ENCODE measurements around the gene SERPINI1.

GRCh38 chr3:167740961-167741587 lies 5.6 kb downstream of the SERPINI1 start:
- TF ChIP-seq CTCF (IDR thresholded peaks at IDR 0.05; ENCODE audit: poor library complexity) (peak; percentile 47), EZH2 (IDR thresholded peaks at IDR 0.05; ENCODE audit: borderline replicate concordance) (no peak), EZH2phosphoT487 (IDR thresholded peaks at IDR 0.05; ENCODE audit: low read depth, severe bottlenecking, unreplicated experiment) (no peak)

All from hepatocyte (in vitro differentiated cells).